ENCODE data around the gene ISM1.

DNA sequence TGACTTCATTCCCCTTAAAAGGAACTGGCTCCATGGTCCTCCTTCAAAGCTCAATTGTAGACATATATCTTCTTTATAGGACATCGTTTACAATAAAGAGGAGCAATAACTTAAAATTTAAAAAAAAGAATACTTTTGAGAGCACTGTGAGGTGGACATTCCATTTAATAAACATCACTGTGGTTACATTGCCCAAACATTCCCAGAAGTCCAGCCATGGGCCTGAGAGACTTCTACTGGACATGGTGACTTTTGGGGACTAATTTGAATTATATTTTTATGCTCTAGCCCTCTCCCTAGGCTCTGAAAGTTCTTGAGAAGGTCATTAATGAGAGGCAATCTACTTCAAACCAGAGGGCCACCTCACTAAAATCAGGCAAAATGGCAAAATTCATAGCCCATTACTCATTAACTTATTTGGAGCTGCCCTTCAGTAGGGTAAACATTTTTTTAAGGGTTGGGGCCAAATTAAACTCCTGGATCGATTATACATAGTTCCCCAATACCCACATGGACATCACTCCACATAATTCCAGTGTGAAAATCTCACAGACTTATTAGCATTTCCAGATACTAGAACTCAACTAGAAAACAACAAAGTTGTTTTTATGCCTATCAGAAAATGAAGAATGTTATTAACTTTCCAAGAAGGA, 17.1 kb downstream of the ISM1 start:
- no peak for TF ChIP-seq POLR2A (IDR thresholded peaks at IDR 0.05; ENCODE audit: low read depth)
- TF ChIP-seq, protein P1, sequence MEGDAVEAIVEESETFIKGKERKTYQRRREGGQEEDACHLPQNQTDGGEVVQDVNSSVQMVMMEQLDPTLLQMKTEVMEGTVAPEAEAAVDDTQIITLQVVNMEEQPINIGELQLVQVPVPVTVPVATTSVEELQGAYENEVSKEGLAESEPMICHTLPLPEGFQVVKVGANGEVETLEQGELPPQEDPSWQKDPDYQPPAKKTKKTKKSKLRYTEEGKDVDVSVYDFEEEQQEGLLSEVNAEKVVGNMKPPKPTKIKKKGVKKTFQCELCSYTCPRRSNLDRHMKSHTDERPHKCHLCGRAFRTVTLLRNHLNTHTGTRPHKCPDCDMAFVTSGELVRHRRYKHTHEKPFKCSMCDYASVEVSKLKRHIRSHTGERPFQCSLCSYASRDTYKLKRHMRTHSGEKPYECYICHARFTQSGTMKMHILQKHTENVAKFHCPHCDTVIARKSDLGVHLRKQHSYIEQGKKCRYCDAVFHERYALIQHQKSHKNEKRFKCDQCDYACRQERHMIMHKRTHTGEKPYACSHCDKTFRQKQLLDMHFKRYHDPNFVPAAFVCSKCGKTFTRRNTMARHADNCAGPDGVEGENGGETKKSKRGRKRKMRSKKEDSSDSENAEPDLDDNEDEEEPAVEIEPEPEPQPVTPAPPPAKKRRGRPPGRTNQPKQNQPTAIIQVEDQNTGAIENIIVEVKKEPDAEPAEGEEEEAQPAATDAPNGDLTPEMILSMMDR (IDR thresholded peaks at IDR 0.05) = no peak

All from esophagus muscularis mucosa (tissue), 3 donors.